GM12801 (cell line): ENCODE data around the gene SOX10.

Experiments used
- TF ChIP-seq, protein P1 (sequence below): IDR thresholded peaks from one replicate; pipeline ENCODE4 v1.5.1; 2011; ENCODE audit warnings: control low read depth; ENCODE audit not compliant: insufficient read length; ENCODE audit errors: extremely low read depth

Gene SOX10

DNA sequence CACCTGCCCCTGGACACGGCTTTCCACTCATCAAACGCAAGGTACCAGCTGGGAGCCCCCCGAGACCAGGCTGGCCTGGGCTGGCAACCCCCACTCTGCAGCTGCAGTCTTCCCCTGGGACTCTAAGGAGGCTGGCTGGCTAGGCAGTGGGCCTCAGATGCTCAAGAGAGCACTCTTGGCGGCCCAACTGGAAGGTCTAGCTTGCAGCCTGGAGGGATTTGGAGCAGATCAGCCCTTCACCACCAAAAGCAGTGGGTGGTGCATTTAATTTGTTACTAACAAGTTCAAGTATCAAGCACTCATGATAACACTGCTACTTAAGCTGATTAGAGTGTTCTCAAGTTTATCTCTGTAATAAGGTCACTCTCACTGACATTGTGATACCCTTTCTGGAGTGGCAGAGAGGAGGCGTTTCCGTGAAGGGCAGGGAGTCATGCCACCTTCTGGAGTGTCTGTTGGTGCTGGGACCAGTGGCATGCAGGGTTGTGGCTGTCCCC, 52.4 kb downstream of the SOX10 start:
- TF ChIP-seq, protein P1, sequence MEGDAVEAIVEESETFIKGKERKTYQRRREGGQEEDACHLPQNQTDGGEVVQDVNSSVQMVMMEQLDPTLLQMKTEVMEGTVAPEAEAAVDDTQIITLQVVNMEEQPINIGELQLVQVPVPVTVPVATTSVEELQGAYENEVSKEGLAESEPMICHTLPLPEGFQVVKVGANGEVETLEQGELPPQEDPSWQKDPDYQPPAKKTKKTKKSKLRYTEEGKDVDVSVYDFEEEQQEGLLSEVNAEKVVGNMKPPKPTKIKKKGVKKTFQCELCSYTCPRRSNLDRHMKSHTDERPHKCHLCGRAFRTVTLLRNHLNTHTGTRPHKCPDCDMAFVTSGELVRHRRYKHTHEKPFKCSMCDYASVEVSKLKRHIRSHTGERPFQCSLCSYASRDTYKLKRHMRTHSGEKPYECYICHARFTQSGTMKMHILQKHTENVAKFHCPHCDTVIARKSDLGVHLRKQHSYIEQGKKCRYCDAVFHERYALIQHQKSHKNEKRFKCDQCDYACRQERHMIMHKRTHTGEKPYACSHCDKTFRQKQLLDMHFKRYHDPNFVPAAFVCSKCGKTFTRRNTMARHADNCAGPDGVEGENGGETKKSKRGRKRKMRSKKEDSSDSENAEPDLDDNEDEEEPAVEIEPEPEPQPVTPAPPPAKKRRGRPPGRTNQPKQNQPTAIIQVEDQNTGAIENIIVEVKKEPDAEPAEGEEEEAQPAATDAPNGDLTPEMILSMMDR = no peak

DNA sequence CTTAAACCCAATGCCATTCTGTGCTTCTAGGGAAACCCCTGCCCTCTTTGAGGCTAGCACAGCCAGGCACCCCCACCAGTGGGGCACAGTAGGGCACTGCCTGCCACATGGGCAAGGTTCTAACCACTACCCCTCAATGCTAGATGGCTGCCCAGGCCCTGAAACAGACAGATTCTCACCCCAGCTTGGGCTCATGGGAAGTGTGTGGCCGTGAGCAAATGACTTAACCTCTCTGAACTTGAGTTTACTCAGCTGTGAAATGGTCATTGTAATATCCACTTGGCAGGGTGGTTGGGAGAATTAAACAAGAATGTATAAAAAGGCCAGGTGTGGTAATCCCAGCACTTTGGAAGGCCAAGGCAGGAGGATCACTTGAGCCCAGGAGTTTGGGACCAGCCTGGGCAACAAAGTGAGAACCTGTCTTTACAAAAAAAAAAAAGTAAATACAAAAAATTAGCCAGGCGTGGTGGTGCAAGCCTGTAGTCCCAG, 53.4 kb downstream of the SOX10 start:
- TF ChIP-seq, protein P1 = no peak

DNA sequence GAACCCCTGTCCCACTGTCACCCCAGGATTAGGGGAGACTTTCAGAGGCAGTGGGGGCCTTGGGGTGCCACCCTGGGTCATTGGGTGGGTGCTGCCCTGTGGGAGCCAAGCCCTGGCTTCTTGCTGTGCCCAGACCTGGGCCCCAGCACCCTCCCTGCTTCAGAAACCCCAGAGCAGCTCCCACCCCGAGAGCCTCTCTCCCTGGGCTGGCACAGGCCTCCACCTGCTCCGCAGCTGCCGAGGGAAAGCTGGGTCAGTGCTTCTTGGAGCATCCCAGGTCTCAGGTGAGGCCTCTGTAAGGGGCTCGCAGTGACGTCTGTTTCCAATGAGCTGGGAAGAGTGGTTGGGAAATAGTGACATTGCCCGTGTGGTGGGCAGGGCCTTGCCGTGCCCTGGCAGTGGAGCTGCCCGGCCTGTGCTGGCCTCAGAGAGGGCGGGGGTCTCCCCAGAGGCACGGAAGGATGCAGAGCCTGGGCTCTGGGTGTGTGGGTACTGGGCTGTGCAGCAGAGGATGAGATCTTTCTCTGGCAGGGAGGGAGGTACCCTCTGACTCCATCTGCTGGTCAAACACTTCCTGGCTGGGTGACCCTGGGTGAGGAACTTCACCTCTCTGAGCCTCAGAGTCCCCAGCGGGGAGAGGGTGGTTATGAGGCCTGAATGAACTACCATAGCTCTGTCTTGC, 53.9 kb downstream of the SOX10 start:
- TF ChIP-seq, protein P1 = no peak

DNA sequence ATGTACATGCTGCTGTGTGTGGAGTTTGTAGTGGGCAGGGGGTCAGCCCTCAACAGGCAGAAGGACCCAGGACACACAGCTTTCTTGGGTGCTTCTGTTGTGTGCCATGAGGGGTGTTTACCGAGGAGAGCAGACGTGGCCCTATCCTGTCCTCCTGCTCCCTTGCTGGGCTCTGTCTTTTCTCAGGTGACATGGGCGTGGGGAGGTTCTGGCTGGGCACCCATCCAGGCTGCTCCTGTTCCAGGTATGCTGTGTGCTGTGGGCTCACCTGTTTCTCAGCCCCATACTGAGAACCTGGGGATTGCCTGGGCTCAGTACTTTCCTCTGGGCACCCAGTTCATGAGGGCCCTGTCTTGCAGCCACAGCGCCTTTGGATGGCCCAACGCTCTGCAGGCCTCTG, 55.0 kb downstream of the SOX10 start:
- TF ChIP-seq, protein P1 = no peak

DNA sequence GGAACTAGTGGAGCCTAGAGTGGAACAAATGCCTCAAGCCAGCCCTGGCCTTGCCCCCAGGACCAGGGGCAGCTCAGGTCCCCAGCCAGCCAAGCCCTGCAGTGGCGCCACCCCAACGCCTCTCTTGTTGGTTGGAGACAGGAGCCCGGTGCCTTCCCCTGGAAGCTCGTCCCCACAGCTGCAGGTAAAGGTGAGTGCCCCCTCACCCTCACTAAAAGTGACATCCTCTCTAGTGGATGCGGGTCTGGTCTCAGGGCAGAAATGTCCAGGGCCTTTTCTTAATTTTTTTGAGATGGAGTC, 56.8 kb downstream of the SOX10 start:
- TF ChIP-seq, protein P1 = no peak

DNA sequence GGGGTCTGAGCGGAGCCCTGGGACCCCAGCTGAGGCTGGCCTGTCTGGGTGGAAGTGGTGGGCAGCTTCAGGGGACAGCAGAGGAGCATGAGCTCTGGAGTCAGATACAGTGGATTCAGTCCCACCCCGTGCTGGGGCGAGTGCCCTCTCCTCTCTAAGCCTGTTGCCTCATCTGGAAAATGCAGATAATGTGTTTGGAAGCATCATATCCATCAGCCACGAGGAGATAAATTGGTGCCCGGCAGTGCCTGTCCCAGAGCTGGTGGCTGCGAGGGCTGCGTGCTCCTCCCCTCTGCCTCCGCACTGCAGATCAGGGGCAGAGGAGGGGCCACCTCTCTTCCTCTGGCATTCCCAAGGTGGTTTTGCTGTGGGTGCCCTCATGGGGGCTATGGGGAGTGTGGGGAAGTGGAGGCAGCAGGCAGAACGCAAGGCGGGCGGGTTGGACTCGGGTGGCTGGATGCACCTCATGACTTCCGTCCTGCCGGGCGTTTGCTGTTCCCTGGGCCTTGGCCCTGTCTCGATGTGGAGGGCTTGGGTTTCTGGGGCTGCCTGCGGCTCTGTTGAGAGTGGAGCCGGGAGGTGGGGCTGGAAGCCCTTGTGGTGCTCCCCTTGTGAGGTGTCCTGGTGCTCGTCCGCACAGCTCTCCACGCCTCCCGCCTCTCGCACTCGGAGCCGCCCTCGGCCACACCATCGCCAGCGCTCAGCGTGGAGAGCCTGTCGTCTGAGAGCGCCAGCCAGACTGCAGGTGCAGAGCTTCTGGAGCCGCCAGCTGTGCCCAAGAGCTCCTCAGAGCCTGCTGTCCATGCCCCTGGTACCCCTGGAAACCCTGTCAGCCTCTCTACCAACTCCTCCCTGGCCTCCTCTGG, 57.4 kb downstream of the SOX10 start:
- TF ChIP-seq, protein P1 = no peak

DNA sequence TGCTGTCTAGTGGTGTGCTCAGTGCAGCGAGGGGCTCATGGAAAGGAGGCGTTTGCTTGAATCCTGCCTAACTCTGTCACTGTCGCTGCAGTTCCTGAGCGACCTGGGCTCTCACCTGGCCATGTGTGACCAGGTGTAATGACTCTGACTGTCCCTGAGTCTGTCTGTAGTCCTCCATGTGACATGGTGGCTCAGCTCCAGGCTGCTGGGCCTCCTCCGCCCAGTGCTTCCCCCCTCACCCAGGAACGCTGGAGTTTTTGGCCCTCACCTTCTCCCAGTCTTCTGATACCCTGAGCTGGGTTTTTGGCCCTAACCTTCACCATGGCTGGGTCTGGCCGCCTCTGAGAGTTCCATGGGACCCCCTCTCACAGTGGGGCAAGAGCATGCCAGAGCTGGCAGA, 58.0 kb downstream of the SOX10 start:
- TF ChIP-seq, protein P1 = no peak
